SH-SY5Y (cell line): ENCODE data around the gene TREX2.

Experiments
- GATA2 ChIP-seq: IDR thresholded peaks from 2 replicates; pipeline ENCODE4 v1.6.1; 2011; ENCODE audit warnings: mild to moderate bottlenecking, low read depth, low read length
- GATA3 ChIP-seq: IDR thresholded peaks from 2 replicates; pipeline ENCODE4 v1.6.1; 2011; ENCODE audit warnings: low read depth, mild to moderate bottlenecking, low read length, moderate library complexity

GRCh38 chrX:153464116-153464515, 18.3 kb upstream of the TREX2 start:
- no peak for TF ChIP-seq GATA2
- no peak for TF ChIP-seq GATA3
